BE2C (cell line): ENCODE data around the gene AUTS2.

Experiments used
- DNase-seq: peaks from one replicate; pipeline ENCODE4 v3.0.0-alpha.2; 2020
- H3K27me3 ChIP-seq: fragments of 250-450 bp; sonication (Bioruptor Pico); 2 replicates; pipeline ENCODE4 v1.5.1; 2020; ENCODE audit warnings: mild to moderate bottlenecking
- H3K36me3 ChIP-seq: fragments of 250-450 bp; sonication (Bioruptor Pico); 2 replicates; pipeline ENCODE4 v1.5.1; 2020; ENCODE audit warnings: mild to moderate bottlenecking
- H3K4me1 ChIP-seq: fragments of 250-450 bp; sonication (Bioruptor Pico); 2 replicates; pipeline ENCODE4 v1.5.1; 2020
- H3K4me3 ChIP-seq: 2 replicates; pipeline ENCODE4 v1.5.1; 2011; ENCODE audit warnings: low read depth, low read length
- H3K9me3 ChIP-seq: fragments of 250-450 bp; sonication (Bioruptor Pico); 2 replicates; pipeline ENCODE4 v1.5.1; 2020
- CTCF ChIP-seq: IDR thresholded peaks from 2 replicates; pipeline ENCODE4 v1.5.1; 2012; ENCODE audit warnings: mild to moderate bottlenecking, low read depth, low read length

AUTS2 gene

DNA sequence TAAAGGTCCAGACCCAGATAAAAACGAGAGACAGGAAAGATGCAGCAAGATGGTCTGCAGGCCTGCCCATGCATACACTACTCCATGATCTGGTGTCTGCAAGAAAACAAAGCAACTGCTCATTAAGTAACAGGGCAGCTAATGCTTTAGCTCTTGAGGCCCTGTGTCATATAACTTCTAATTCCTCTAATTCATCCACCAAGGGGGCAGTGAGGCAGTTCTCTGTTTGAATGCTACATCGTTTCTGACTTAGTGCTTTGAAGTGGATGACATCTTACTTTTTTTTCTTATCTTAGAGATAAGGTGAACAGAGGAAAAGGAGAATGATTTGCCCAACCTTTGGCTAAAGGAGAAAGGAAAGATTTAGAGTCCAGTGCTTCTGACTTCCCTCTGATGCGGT is 619.7 kb downstream of the AUTS2 start:
- DNase-seq = no peak
- TF ChIP-seq CTCF = no peak
- no peaks in the 10 kb centered on the region for H3K9me3 ChIP-seq
- no peaks in the 10 kb centered on the region for H3K4me1 ChIP-seq
- H3K27me3 ChIP-seq = no peaks in the 10 kb centered on the region
- no peaks in the 10 kb centered on the region for H3K36me3 ChIP-seq
- H3K4me3 ChIP-seq = no peak overlapping the region

- no peak for TF ChIP-seq CTCF
- DNase-seq = no peak
- Histone ChIP-seq H3K9me3 (no peaks in the 10 kb centered on the region), H3K27me3 (no peaks in the 10 kb centered on the region), H3K36me3 (no peaks in the 10 kb centered on the region), H3K4me3 (no peak overlapping the region), H3K4me1 (no peaks in the 10 kb centered on the region)
Observed at GRCh38 chr7:70219061-70219460, 620.8 kb downstream of the AUTS2 start.

DNA sequence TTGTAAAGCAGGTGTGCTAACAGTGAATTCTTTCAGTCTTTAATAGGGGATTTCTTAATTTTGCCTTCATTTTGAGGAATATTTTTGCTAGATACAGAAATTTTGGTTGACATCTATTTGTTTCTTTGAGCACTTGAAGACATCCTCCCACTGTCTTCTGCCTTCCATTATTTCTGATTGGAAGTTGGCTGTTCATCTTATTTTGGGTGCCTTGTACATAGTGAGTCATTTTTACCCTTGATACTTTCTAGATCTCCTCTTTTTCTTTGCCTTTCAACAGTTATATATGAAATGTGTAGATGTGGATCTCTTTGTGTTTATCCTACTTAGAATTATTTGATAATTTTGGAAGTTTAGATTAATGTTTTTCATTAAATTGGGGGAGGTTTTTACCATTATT is 631.0 kb downstream of the AUTS2 start:
- H3K4me3 ChIP-seq = no peak overlapping the region
- 0 out of 2 replicates have a peak, but pooled peaks cover 3% of the 10 kb centered on the region for H3K9me3 ChIP-seq
- no peaks in the 10 kb centered on the region for H3K36me3 ChIP-seq
- H3K27me3 ChIP-seq = no peaks in the 10 kb centered on the region
- DNase-seq = no peak
- no peaks in the 10 kb centered on the region for H3K4me1 ChIP-seq
- TF ChIP-seq CTCF = no peak

- TF ChIP-seq CTCF = no peak
- H3K4me3 ChIP-seq = no peak overlapping the region
- no peak for DNase-seq
- no peaks in the 10 kb centered on the region for H3K4me1 ChIP-seq
- H3K36me3 ChIP-seq = no peaks in the 10 kb centered on the region
- H3K9me3 ChIP-seq = 0 out of 2 replicates have a peak, but pooled peaks cover 3% of the 10 kb centered on the region
- no peaks in the 10 kb centered on the region for H3K27me3 ChIP-seq
Observed at GRCh38 chr7:70230761-70231160, 632.5 kb downstream of the AUTS2 start.

DNA sequence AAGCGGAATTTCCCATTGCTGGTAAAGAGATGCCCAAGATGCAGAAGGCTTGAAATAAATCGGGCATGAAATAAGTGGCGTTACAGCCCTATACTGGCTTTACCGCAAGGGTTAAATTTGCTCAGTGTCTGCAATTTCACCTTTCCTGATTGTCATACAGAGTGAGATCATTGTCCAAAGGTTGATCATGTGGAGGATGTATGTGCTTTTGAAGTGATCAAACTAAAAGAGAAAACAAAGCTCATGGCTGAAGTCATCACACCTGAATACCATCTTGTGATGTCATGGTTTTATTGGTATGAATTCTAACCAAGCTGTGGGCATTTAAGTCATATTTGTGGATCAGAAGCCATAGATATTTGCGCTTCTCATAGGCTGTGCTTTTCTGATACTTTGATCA is 635.5 kb downstream of the AUTS2 start:
- no peaks in the 10 kb centered on the region for H3K36me3 ChIP-seq
- 0 out of 2 replicates have a peak, but pooled peaks cover 3% of the 10 kb centered on the region for H3K9me3 ChIP-seq
- peaks cover 8% of the 10 kb centered on the region for H3K4me1 ChIP-seq
- no peaks in the 10 kb centered on the region for H3K27me3 ChIP-seq
- DNase-seq = no peak
- no peak for TF ChIP-seq CTCF
- no peak overlapping the region for H3K4me3 ChIP-seq

DNA sequence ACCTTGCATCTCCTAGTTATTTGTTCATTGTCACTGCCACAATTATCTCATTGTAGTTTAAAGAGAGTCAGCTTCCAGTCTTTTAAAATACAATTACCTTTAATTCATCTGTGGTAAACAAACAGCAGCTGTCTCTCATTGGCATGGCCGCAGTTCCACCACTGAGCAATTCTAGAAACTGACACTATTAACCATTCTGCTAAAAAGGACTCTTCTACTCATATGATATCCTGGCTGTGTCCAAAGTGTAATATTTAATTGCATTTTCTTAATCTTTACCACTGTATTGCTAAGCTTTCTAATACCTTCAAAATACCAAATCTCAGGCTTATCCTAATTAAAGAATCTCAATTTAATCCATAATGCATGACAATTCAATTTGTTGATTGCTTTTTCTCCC is 639.0 kb downstream of the AUTS2 start:
- Histone ChIP-seq H3K4me3 (no peak overlapping the region), H3K27me3 (no peaks in the 10 kb centered on the region), H3K9me3 (no peaks in the 10 kb centered on the region), H3K36me3 (no peaks in the 10 kb centered on the region), H3K4me1 (peaks cover 8% of the 10 kb centered on the region)
- DNase-seq = no peak
- TF ChIP-seq CTCF = no peak
